SIG-M5 treated with dmso at 0.1 percent for 504 hours (cell line): Measurements from ENCODE around the gene SETD1B.
"Not testable (repeated sequence)": the region's sequence is repeated elsewhere in the genome, so short reads cannot be mapped to it uniquely, and the experiment has no call there.

ENCODE experiments used
- DNase-seq: peaks from one replicate; lab custom pipeline; 2025; ENCODE audit not compliant: unreplicated experiment; lab: John Stamatoyannopoulos, UW

The SETD1B gene

DNA sequence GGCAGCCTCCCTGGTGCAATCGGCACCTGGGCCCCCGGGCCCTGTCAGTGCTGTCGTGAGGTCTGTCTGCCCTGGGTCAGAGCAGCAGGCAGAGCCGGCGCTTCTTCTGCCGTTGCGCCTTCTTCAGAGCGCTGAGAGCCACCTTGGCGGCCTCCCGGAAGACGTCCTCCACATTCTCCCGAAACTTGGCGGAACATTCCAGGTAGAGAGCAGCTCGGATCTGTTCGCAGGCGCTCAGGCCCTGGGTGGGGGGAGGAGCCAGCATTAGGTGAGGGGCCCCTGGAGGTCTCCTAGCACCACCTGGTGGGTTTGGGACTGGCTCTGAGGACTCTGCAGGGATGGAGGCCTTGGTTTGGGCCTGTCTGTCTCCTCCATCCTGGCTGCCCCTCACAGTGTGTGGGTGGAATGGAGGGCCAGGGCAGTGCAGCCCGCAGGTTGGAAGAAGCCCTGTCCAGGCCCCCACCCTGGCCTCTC, 24.4 kb upstream of the SETD1B start:
- DNase-seq, result no peak

DNA sequence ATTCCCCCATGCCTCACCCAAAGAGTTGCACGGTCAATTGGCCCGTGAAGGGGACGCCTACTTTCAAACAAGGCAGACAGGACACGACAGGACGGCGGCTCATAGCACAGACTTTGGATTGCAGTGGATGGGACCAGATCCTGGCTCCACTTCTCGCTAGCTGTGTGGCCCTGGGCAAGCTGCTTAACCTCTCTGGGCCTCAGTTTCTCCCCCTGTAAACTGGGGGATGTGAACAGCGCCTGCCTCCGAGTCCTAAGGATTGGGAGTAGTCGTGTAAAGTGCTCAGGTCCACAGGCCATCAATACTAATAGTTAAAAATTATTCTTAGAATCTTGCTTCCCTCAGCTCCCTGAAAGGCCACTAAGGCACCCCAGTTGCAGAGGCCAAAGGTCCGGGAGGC, 23.4 kb upstream of the SETD1B start:
- no peak for DNase-seq

DNA sequence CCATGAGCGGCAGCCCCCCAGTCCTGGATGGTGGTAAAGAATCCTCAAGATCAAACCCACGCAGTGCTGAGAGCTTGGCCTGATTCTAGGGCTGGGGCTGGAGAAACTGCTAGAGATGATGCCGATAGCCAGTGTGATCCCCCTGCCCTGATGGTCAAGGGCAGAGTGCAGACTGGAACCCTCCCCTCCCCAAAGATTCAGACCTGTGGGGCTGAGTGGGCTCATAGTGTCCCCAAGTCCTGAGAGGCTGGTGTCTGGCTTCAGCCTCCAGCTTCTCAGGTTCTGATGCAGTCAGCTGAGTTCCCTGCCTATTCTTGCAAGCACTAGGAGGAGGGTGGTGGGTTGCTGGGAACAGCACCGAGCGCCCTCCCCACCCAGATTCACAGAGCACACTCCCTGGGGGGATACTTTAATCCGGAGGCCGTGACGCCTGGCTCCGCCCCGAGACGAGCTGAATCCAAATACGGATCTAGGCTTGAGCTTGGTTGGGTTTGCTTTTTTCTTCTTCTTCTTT, 22.3 kb upstream of the SETD1B start:
- no peak for DNase-seq

DNA sequence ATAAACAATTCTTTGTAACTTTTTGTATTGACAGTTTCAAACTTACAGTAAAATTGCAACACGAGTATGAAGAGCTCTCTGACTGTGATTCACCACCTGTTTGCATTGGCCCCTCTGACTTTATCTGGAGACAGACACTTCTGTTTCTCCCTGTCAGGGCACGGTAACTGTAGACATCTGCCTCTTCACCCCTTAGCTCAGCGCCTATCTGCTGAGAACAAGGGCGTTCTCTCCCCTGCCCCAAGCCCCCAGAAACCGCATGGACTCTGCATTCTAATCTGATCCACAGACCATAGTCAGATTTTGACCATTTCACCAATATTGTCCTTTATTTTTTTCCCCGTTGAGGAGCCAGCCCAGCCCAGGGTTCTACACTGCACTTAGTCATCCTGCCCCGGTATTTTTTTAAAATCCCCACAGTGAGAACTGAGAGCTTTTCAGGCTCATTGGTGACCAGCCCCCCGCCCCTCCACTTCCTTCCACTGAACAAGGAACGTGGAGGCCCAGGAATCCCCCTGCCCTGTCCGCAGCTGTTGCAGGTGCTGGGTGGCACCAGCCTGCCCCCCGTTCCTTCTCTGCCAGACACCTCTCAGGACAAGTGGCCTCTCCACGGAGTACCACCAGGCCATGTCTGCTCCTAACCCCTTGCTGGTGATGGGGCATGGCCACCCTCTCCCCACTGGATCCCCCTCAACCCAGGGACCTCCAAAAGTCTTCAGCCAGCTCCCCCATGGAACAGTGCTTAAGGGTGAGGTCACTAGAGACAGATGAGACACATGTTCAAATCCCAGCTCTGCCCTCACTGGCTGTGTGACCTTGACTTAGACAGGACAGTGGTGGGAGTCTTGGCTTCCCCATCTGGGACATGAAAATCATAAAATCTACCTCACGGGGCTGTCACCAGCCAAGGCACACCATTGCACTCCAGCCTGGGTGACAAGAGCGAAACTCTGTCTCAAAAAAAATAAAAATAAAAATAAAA, 21.5 kb upstream of the SETD1B start:
- DNase-seq, result no peak

- no peak for DNase-seq
These were observed 20.0 kb upstream of the SETD1B start for GRCh38 chr12:121783766-121784165.

DNA sequence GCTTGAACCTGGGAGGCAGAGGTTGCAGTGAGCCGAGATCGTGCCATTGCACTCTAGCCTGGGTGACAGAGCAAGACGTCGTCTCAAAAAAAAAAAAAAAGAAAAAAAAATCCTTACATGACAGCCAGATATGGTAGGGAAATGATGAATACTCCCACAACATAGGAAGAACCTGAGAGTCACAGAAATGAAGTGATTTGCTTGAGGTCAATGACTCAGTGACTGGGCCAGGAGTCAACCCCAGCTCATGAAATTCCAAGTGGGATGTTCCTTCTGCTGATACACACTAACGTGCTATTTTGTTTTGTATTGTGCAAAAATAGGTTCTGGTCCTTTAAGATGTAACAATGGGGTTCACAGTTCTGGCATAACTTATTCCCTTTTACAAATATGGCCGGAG, 19.3 kb upstream of the SETD1B start:
- no peak for DNase-seq

DNA sequence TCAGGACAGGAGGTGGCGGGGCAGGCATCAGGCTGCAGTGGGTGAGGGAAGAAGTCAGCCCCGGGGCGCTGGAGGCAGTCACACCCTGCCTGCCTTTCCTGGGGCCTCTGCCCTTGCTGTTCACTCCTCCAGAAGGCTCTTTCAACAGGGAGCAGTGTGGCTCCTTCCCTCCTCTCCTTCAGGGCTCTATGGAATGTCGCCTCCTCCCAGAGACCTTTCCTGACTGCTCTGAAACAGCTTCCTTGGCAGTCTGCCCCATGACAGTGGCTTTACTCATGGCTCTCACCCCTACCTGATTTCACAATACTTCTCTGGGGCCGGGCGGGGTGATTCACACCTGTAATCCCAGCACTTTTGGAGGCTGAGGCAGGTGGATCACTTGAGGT, 17.4 kb upstream of the SETD1B start:
- DNase-seq, result peak; percentile 44

- no peak for DNase-seq
These were observed 16.5 kb upstream of the SETD1B start for GRCh38 chr12:121787063-121788025.

DNA sequence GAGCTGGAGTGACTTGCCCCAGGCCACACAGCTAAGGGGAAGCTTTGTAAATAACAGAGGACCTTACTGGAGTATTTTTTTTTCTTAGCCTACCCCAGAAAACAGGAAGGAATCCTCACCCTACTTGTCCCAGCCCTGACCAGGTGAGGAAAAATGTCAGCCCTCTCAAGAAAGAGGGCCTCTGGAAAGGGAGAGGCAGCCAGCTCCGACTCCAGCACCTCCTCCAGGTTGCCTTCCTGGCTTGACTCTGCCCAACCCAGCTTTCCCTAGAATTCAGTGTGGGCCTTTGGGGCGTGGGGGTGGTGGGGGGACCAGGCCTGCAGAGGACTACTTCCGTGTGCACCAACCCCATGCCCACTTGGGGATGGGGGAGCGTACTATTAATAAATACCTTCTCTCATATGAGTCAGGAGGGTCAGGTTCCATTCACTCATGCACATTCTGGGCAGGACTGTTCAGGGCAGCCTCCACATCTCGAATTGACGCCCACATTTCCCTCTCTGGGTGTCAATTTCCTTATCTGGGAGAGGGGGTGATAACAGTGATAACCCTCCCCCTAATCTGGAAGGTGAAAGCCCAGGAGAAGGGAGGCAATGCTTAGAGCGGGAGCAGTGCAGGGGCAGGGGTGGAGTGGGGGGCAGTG, 15.5 kb upstream of the SETD1B start:
- no peak for DNase-seq

DNA sequence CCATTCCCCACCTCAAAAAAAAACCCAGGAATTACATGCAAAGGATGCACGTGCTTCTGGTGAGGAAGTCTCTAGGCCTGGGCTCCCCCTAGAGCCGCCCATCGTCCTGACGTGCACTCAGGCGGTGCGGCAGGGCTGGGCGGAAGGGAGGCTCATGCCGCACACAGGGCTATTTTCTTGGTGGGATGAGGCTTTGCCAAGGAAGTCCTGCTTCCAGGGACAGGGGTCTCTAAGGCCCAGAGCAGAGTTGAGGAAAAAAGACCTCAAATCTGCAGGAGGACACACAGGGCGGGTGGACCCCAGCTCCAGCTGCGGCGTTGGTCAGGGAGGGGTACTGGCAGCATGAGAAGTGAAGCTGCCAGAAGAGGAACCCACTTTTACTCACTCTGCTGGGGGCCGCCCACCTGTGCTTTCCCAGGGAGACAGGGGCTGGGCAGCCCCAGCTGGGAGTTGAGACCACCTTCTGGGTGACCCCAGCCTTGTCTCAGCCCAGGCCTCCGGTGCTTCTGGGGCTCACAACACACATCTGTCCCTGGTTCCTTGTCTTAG, 14.5 kb upstream of the SETD1B start:
- no peak for DNase-seq

GRCh38 chr12:121789800-121790728, 13.7 kb upstream of the SETD1B start:
- DNase-seq, result peak; percentile 92

DNA sequence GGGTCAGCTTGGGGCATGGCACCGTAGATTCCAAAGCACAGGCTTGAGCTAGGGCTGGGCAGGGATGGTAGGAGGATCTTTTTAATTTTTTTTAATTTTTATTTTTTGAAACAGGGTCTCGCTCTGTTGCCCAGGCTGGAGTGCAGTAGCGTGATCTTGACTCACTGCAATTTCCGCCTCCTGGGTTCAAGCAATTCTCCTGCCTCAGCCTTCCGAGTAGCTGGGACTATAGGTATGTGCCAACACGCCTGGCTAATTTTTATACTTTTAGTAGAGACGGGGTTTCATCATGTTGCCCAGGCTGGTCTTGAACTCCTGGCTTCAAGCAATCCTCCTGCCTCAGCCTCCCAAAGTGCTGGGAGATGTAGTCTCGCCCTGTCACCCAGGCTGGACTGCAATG, 13.0 kb upstream of the SETD1B start:
- not testable (repeated sequence) for DNase-seq

- no peak for DNase-seq
These were observed 11.9 kb upstream of the SETD1B start for GRCh38 chr12:121791671-121792551.

DNA sequence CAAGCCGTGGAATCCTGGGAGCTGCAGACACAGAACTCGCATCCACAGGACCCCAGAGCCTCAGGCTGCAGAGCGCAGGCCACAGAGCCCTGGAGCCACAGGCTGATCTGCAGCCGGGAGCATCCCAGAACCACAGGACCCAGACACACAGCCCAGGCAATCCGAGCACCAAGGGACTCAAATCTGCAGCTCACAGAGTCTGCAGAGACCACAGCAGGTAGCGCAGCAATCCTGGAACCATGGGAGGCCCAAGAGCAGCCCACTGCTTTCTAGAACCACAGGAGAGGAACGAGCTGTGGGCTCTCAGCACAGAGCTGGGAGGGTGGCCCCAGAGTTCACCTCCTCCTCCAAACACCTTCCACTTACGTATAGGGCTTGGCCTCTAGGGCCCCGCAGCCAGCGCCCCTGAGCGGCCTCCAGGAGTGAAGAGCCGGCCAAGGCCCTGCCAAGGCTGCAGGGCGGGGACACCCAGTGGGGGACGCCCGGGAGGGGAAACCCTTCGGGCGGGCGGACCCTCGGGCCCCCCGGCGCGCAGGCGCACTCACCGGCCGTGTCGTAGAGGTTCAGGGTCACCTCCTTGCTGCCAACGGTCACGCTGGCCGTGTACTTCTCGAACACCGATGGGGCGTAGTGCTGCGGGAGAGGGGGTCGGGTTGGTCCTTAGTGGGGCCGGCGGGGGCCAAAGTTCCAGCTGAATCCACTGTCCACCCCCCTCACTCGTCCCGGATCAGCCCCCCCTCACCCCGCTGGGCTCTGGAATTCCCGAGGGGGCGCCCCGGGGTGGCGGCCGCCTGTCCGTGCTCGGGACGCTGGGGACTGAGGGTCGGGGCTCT, 11.0 kb upstream of the SETD1B start:
- DNase-seq, result no peak

GRCh38 chr12:121793440-121793837, 10.4 kb upstream of the SETD1B start, which contains the start of gene RHOF:
TSS of gene RHOF (minus strand) at chr12:121793688. CDS start at chr12:121793633, 55 bp downstream.
- DNase-seq, result peak; percentile 62

GRCh38 chr12:121793838-121794533, 9.8 kb upstream of the SETD1B start:
- DNase-seq, result peak; percentile 95

GRCh38 chr12:121794534-121795033, 9.2 kb upstream of the SETD1B start:
- no peak for DNase-seq
